ENCODE measurements around the gene RNF103. TPM values are rescaled to one million over a fixed set of nuclear protein-coding genes. Genes with fewer than 3 reads are reported as not detected.
A peak's percentile ranks its signal among the peaks of the same experiment; 100 is the strongest.

Gene RNF103
- total RNA-seq, 2 donors from 2014 or later, result 11.9 to 17.9 TPM

DNA sequence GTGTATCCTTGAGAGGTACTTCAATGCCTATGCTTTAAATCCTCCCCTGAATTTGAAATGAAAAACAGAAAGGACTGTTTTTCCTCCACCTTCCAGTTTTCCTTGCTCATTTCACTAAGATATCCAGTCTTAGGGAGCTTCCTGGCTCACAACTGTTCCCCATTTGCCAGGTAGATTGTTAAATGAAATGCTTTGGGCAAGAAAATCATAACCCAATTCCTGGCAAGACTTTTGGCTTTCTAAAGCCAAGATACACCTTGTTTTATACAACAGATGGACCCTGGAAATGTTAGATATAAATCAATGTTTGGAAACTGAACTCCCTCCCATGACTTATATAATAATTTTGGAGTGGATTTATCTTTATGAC, 56.9 kb downstream of the RNF103 start:
- H3K36me3 Mint-ChIP-seq (ENCODE audit: low read depth), result peaks cover 3% of the 10 kb centered on the region
- Histone ChIP-seq H3K27ac (ENCODE audit: low read depth, low read length) (no peak overlapping the region), H3K36me3 (ENCODE audit: control insufficient read depth, insufficient read depth, low read length) (no peaks in the 10 kb centered on the region), H3K27me3 (ENCODE audit: control insufficient read depth, insufficient read depth, low read length, poor library complexity, severe bottlenecking) (peaks cover 7% of the 10 kb centered on the region), H3K4me1 (ENCODE audit: control insufficient read depth, insufficient read depth, low read length) (no peaks in the 10 kb centered on the region), H3K9me3 (ENCODE audit: control insufficient read depth, low read length) (peaks cover 11% of the 10 kb centered on the region), H3K4me3 (ENCODE audit: low read length) (no peak overlapping the region), H3K9ac (ENCODE audit: extremely low read depth, low read length, poor library complexity, severe bottlenecking) (no peak overlapping the region)
- no peak overlapping the region for H3K27ac Mint-ChIP-seq
- DNase-seq, result no peak
- peaks cover 12% of the 10 kb centered on the region for H3K9me3 Mint-ChIP-seq
- peaks cover 37% of the 10 kb centered on the region for H3K27me3 Mint-ChIP-seq (ENCODE audit: insufficient read depth)
- H3K4me3 Mint-ChIP-seq, result no peak overlapping the region
- H3K4me1 Mint-ChIP-seq, result peaks cover 6% of the 10 kb centered on the region
- TF ChIP-seq, protein P1, sequence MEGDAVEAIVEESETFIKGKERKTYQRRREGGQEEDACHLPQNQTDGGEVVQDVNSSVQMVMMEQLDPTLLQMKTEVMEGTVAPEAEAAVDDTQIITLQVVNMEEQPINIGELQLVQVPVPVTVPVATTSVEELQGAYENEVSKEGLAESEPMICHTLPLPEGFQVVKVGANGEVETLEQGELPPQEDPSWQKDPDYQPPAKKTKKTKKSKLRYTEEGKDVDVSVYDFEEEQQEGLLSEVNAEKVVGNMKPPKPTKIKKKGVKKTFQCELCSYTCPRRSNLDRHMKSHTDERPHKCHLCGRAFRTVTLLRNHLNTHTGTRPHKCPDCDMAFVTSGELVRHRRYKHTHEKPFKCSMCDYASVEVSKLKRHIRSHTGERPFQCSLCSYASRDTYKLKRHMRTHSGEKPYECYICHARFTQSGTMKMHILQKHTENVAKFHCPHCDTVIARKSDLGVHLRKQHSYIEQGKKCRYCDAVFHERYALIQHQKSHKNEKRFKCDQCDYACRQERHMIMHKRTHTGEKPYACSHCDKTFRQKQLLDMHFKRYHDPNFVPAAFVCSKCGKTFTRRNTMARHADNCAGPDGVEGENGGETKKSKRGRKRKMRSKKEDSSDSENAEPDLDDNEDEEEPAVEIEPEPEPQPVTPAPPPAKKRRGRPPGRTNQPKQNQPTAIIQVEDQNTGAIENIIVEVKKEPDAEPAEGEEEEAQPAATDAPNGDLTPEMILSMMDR (conservative IDR thresholded peaks at IDR 0.05), result no peak

GRCh38 chr2:86566158-86566820, 57.4 kb downstream of the RNF103 start:
- peaks cover 8% of the 10 kb centered on the region for H3K4me1 Mint-ChIP-seq
- H3K9ac ChIP-seq (ENCODE audit: extremely low read depth, low read length, poor library complexity, severe bottlenecking), result no peak overlapping the region
- peaks cover 7% of the 10 kb centered on the region for H3K27me3 ChIP-seq (ENCODE audit: control insufficient read depth, insufficient read depth, low read length, poor library complexity, severe bottlenecking)
- no peaks in the 10 kb centered on the region for H3K4me1 ChIP-seq (ENCODE audit: control insufficient read depth, insufficient read depth, low read length)
- H3K27ac ChIP-seq (ENCODE audit: low read depth, low read length), result no peak overlapping the region
- H3K36me3 ChIP-seq (ENCODE audit: control insufficient read depth, insufficient read depth, low read length), result no peaks in the 10 kb centered on the region
- H3K4me3 ChIP-seq (ENCODE audit: low read length), result no peak overlapping the region
- H3K27ac Mint-ChIP-seq, result no peak overlapping the region
- H3K9me3 ChIP-seq (ENCODE audit: control insufficient read depth, low read length), result peaks cover 11% of the 10 kb centered on the region
- DNase-seq, result no peak
- 87 to 93% methylated on average over 3 to 6 of the region's 6 CpGs for WGBS, 2 experiments (ENCODE audit: insufficient coverage in 1 of 2, insufficient read length in 1 of 2)
- H3K9me3 Mint-ChIP-seq, result peaks cover 12% of the 10 kb centered on the region
- H3K36me3 Mint-ChIP-seq (ENCODE audit: low read depth), result peaks cover 3% of the 10 kb centered on the region
- no peak overlapping the region for H3K4me3 Mint-ChIP-seq
- TF ChIP-seq, protein P1 (conservative IDR thresholded peaks at IDR 0.05), result no peak
- peaks cover 37% of the 10 kb centered on the region for H3K27me3 Mint-ChIP-seq (ENCODE audit: insufficient read depth)

GRCh38 chr2:86563650-86564061, 60.0 kb downstream of the RNF103 start:
- H3K4me3 ChIP-seq (ENCODE audit: low read length), result peak overlapping the region; percentile 86
- H3K36me3 Mint-ChIP-seq (ENCODE audit: low read depth), result peaks cover 8% of the 10 kb centered on the region

More at GRCh38 chr2:86563650-86564061, 60.0 kb downstream of the RNF103 start:
- Histone ChIP-seq H3K27me3 (ENCODE audit: control insufficient read depth, insufficient read depth, low read length, poor library complexity, severe bottlenecking) (peaks cover 7% of the 10 kb centered on the region), H3K27ac (ENCODE audit: low read depth, low read length) (no peak overlapping the region), H3K36me3 (ENCODE audit: control insufficient read depth, insufficient read depth, low read length) (no peaks in the 10 kb centered on the region), H3K4me1 (ENCODE audit: control insufficient read depth, insufficient read depth, low read length) (no peaks in the 10 kb centered on the region), H3K9ac (ENCODE audit: extremely low read depth, low read length, poor library complexity, severe bottlenecking) (no peak overlapping the region), H3K9me3 (ENCODE audit: control insufficient read depth, low read length) (peaks cover 16% of the 10 kb centered on the region)
- Mint-ChIP-seq H3K4me3 (peak overlapping the region; percentile 88), H3K4me1 (peaks cover 8% of the 10 kb centered on the region), H3K9me3 (peaks cover 22% of the 10 kb centered on the region), H3K27ac (peak overlapping the region; percentile 99), H3K27me3 (ENCODE audit: insufficient read depth) (peaks cover 37% of the 10 kb centered on the region)
- no peak for DNase-seq
- TF ChIP-seq, protein P1 (conservative IDR thresholded peaks at IDR 0.05), result no peak
- 89 to 99% methylated on average over 10 to 13 of the region's 13 CpGs for WGBS, 2 experiments (ENCODE audit: insufficient coverage in 1 of 2, insufficient read length in 1 of 2)

All from endodermal cell (in vitro differentiated cells).